GM12865 (cell line): ENCODE results near the gene MRPS30.
"Not testable (repeated sequence)": the region's sequence is repeated elsewhere in the genome, so short reads cannot be mapped to it uniquely, and the experiment has no call there.

ENCODE experiments used
- DNase-seq: peaks from one replicate; pipeline ENCODE4 v3.0.0; 2010; ENCODE audit warnings: low read depth
- H3K4me3 ChIP-seq: 2 replicates; pipeline ENCODE4 v1.5.1; 2011; ENCODE audit warnings: mild to moderate bottlenecking, low read depth, low read length, control low read depth
- CTCF ChIP-seq: IDR thresholded peaks from 2 replicates; pipeline ENCODE4 v1.5.1; 2011; ENCODE audit warnings: low read length, control low read depth, low read depth, inconsistent platforms; ENCODE audit not compliant: insufficient read depth; ENCODE audit errors: missing control alignments

MRPS30 gene

GRCh38 chr5:44806608-44807007 is 2.1 kb upstream of the MRPS30 start:
- no peak for DNase-seq
- TF ChIP-seq CTCF, result no peak
- no peak overlapping the region for H3K4me3 ChIP-seq

GRCh38 chr5:44807269-44807668 is 1.5 kb upstream of the MRPS30 start:
- no peak for TF ChIP-seq CTCF
- no peak for DNase-seq
- no peak overlapping the region for H3K4me3 ChIP-seq

GRCh38 chr5:44809215-44809955 is 638 bp downstream of the MRPS30 start:
- peak overlapping the region; percentile 54 for H3K4me3 ChIP-seq
- TF ChIP-seq CTCF, result no peak
- peak; percentile 78 for DNase-seq

GRCh38 chr5:44809956-44810420 is 1.2 kb downstream of the MRPS30 start:
- DNase-seq, result no peak
- TF ChIP-seq CTCF, result no peak
- H3K4me3 ChIP-seq, result peak overlapping the region; percentile 54

- H3K4me3 ChIP-seq, result no peak overlapping the region
- DNase-seq, result no peak
- TF ChIP-seq CTCF, result no peak
Measured at GRCh38 chr5:44814761-44815160, 6.0 kb downstream of the MRPS30 start.

- TF ChIP-seq CTCF, result no peak
- H3K4me3 ChIP-seq, result no peak overlapping the region
- no peak for DNase-seq
Measured at GRCh38 chr5:44821164-44821563, 12.4 kb downstream of the MRPS30 start.

- H3K4me3 ChIP-seq, DNase-seq: not testable (repeated sequence)
Measured at GRCh38 chr5:44824662-44825061, 15.9 kb downstream of the MRPS30 start.
